Trophoblast cell (in vitro differentiated cells and primary cell): Measurements from ENCODE around the gene SLC28A2. TPM values are rescaled to one million over a fixed set of nuclear protein-coding genes. Genes with fewer than 3 reads are reported as not detected.

Experiments used
- DNase-seq, 2 donors: peaks; one replicate each; pipeline ENCODE4 v3.0.0-alpha.2; 2016
- H2AFZ ChIP-seq: 2 replicates; pipeline ENCODE4 v1.6.1; 2013; ENCODE audit warnings: low read length, moderate library complexity, mild to moderate bottlenecking; ENCODE audit not compliant: insufficient read depth, poor library complexity
- H2AK5ac ChIP-seq: 2 replicates; pipeline ENCODE4 v1.6.1; 2013; ENCODE audit warnings: mild to moderate bottlenecking, low read length
- H2BK120ac ChIP-seq: 2 replicates; pipeline ENCODE4 v1.6.1; 2013; ENCODE audit warnings: low read length, mild to moderate bottlenecking, moderate library complexity; ENCODE audit not compliant: insufficient read depth, poor library complexity
- H2BK12ac ChIP-seq: 2 replicates; pipeline ENCODE4 v1.6.1; 2013; ENCODE audit warnings: mild to moderate bottlenecking, low read length, moderate library complexity
- H2BK5ac ChIP-seq: 2 replicates; pipeline ENCODE4 v1.6.1; 2013; ENCODE audit warnings: low read length, low read depth, moderate library complexity, mild to moderate bottlenecking; ENCODE audit not compliant: poor library complexity
- H3K14ac ChIP-seq: 2 replicates; pipeline ENCODE4 v1.6.1; 2013; ENCODE audit warnings: mild to moderate bottlenecking, low read length
- H3K18ac ChIP-seq: 2 replicates; pipeline ENCODE4 v1.6.1; 2013; ENCODE audit warnings: mild to moderate bottlenecking, low read length
- H3K23ac ChIP-seq: 2 replicates; pipeline ENCODE4 v1.6.1; 2013; ENCODE audit warnings: low read length
- H3K27ac ChIP-seq: 2 replicates; pipeline ENCODE4 v1.5.1; 2013; ENCODE audit warnings: low read depth, mild to moderate bottlenecking, inconsistent platforms, low read length, moderate library complexity
- H3K27me3 ChIP-seq: 2 replicates; pipeline ENCODE4 v1.6.1; 2013; ENCODE audit warnings: inconsistent platforms, mild to moderate bottlenecking, low read length, moderate library complexity; ENCODE audit not compliant: insufficient read depth
- H3K36me3 ChIP-seq, 2 experiments: 1 replicate in 1 of 2; 2 replicates in 1 of 2; pipeline ENCODE4 v1.6.1; 2013; ENCODE audit warnings: low read length in 2 of 2, mild to moderate bottlenecking in 2 of 2, moderate library complexity in 1 of 2; ENCODE audit not compliant: insufficient read depth in 2 of 2, control insufficient read depth in 1 of 2
- H3K4ac ChIP-seq: 2 replicates; pipeline ENCODE4 v1.6.1; 2013; ENCODE audit warnings: low read depth, mild to moderate bottlenecking, low read length, moderate library complexity
- H3K4me1 ChIP-seq, 2 experiments: 1 replicate in 1 of 2; 2 replicates in 1 of 2; pipeline ENCODE4 v1.6.1; 2013; ENCODE audit warnings: low read length in 2 of 2, mild to moderate bottlenecking in 2 of 2, moderate library complexity in 1 of 2; ENCODE audit not compliant: insufficient read depth in 2 of 2, control insufficient read depth in 1 of 2
- H3K4me2 ChIP-seq: 2 replicates; pipeline ENCODE4 v1.6.1; 2013; ENCODE audit warnings: inconsistent platforms, mild to moderate bottlenecking, low read length, moderate library complexity
- H3K4me3 ChIP-seq: 2 replicates; pipeline ENCODE4 v1.5.1; 2013; ENCODE audit warnings: mild to moderate bottlenecking, low read depth, low read length, inconsistent platforms
- H3K79me1 ChIP-seq: one replicate; pipeline ENCODE4 v1.6.1; 2013; ENCODE audit warnings: low read length
- H3K79me2 ChIP-seq: 2 replicates; pipeline ENCODE4 v1.6.1; 2013; ENCODE audit warnings: low read length, mild to moderate bottlenecking; ENCODE audit not compliant: control insufficient read depth, insufficient read depth, poor library complexity
- H3K9ac ChIP-seq: 2 replicates; pipeline ENCODE4 v1.6.1; 2013; ENCODE audit warnings: mild to moderate bottlenecking, low read length
- H3K9me3 ChIP-seq: 2 replicates; pipeline ENCODE4 v1.6.1; 2013; ENCODE audit warnings: low read depth, mild to moderate bottlenecking, control low read depth, inconsistent platforms, low read length; ENCODE audit not compliant: insufficient read depth
- H4K12ac ChIP-seq: 2 replicates; pipeline ENCODE4 v1.6.1; 2013; ENCODE audit warnings: low read depth, mild to moderate bottlenecking, low read length, moderate library complexity
- H4K8ac ChIP-seq: 2 replicates; pipeline ENCODE4 v1.6.1; 2013; ENCODE audit warnings: low read depth, mild to moderate bottlenecking, low read length, moderate library complexity
- H4K91ac ChIP-seq: one replicate; pipeline ENCODE4 v1.6.1; 2013; ENCODE audit warnings: low read depth, mild to moderate bottlenecking, low read length, moderate library complexity
- WGBS: extraction: QIAGEN DNeasy Blood & Tissue Kit; methylation state at CpG from one replicate; pipeline ENCODE4 v1.1.7; 2013; ENCODE audit warnings: missing lambda C conversion rate; ENCODE audit not compliant: insufficient read length, insufficient coverage; ENCODE audit errors: extremely low coverage; 5-methylcytosine and 5-hydroxymethylcytosine counted together
- polyA plus RNA-seq: library from polyadenylated mRNA; stranded (reverse); fragments of 200-250 nt; gene quantifications from 2 replicates; pipeline ENCODE4 v1.2.3, GENCODE V29; 2013

The SLC28A2 gene, protein sequence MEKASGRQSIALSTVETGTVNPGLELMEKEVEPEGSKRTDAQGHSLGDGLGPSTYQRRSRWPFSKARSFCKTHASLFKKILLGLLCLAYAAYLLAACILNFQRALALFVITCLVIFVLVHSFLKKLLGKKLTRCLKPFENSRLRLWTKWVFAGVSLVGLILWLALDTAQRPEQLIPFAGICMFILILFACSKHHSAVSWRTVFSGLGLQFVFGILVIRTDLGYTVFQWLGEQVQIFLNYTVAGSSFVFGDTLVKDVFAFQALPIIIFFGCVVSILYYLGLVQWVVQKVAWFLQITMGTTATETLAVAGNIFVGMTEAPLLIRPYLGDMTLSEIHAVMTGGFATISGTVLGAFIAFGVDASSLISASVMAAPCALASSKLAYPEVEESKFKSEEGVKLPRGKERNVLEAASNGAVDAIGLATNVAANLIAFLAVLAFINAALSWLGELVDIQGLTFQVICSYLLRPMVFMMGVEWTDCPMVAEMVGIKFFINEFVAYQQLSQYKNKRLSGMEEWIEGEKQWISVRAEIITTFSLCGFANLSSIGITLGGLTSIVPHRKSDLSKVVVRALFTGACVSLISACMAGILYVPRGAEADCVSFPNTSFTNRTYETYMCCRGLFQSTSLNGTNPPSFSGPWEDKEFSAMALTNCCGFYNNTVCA
- polyA plus RNA-seq = 0.03 TPM in 2 replicates

DNA sequence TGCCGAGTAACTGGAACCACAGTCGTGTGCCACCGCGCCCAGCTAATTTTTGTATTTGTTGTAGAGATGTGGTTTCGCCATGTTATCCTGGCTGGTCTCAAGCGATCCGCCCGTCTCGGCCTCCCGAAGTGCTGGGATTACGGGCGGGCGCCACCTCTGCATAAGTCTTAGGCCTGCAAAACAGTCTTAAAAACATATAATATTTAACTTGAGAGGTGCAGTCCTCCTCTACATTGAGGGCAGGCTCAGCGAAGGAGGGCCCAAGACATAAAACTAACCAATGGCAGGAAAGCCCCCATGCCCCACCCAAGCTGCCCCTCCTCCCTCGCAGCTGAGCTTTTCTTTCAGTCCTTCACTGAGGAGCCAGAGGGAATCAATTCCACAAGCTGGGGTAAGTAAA, at the start of gene SLC28A2:
SLC28A2 (plus strand) TSS at position 347 of the 400 bp plus-strand sequence. CDS start 982 bp downstream, outside the sequence.
- Histone ChIP-seq H3K36me3 (peaks cover 0 to 2% of the 10 kb centered on the region in 2 experiments), H2AFZ (no peak within 1 kb of the TSS), H3K4me2 (no peak within 1 kb of the TSS), H3K27ac (no peak within 1 kb of the TSS), H3K4me3 (no peak within 1 kb of the TSS), H2AK5ac (no peak within 1 kb of the TSS), H3K27me3 (no peaks in the 10 kb centered on the region), H3K23ac (no peak within 1 kb of the TSS), H4K91ac (no peak within 1 kb of the TSS), H2BK12ac (no peak within 1 kb of the TSS), H4K8ac (no peak within 1 kb of the TSS), H3K4me1 (no peaks in the 10 kb centered on the region), H2BK120ac (no peak within 1 kb of the TSS), H4K12ac (no peak within 1 kb of the TSS), H3K14ac (no peak within 1 kb of the TSS), H3K4ac (no peak within 1 kb of the TSS), H3K18ac (no peak within 1 kb of the TSS), H2BK5ac (no peak within 1 kb of the TSS), H3K79me2 (no peaks in the 10 kb centered on the region), H3K9me3 (no peaks in the 10 kb centered on the region), H3K79me1 (no peaks in the 10 kb centered on the region), H3K9ac (no peak within 1 kb of the TSS)
- DNase-seq = no peak
- no CpG with 5 or more reads among the region's 15 CpGs for WGBS

- Histone ChIP-seq H2BK5ac (no peak overlapping the region), H3K14ac (no peak overlapping the region), H3K27me3 (no peaks in the 10 kb centered on the region), H2AFZ (no peak overlapping the region), H3K27ac (no peak overlapping the region), H2AK5ac (no peak overlapping the region), H3K4me1 (no peaks in the 10 kb centered on the region), H3K4ac (no peak overlapping the region), H3K4me3 (no peak overlapping the region), H3K23ac (no peak overlapping the region), H3K9me3 (no peaks in the 10 kb centered on the region), H4K91ac (no peak overlapping the region), H3K79me2 (peaks cover 1% of the 10 kb centered on the region), H3K79me1 (peaks cover 4% of the 10 kb centered on the region), H3K4me2 (no peak overlapping the region), H2BK120ac (no peak overlapping the region), H3K18ac (no peak overlapping the region), H4K8ac (no peak overlapping the region), H3K36me3 (no peaks in the 10 kb centered on the region), H4K12ac (no peak overlapping the region), H2BK12ac (no peak overlapping the region), H3K9ac (no peak overlapping the region)
- DNase-seq = no peak
- no CpG with 5 or more reads among the region's 4 CpGs for WGBS
Measured at GRCh38 chr15:45203182-45203581, 48.9 kb upstream of the SLC28A2 start.

DNA sequence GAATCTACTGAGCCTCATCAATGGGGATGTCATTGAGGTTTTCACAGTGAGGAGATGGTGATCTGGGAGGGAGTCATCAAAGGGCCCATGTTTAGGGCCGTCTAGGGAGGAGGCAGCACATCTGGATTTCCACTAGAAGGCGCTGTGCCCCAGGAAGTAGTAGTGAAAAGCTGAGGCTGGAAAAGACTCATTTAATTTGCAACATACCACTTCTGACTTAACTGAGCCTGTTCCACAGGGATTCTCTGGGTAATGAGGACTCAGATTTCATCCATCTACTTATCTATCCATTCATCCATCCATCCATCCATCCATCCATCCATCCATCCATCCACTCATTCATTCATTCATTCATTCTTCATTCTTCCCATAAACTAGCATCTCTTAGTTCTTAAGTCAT, 46.8 kb upstream of the SLC28A2 start:
- H3K79me1 ChIP-seq = peaks cover 4% of the 10 kb centered on the region
- H3K14ac ChIP-seq = no peak overlapping the region
- H3K9me3 ChIP-seq = no peaks in the 10 kb centered on the region
- H3K4me3 ChIP-seq = no peak overlapping the region
- no peak overlapping the region for H4K12ac ChIP-seq
- H3K23ac ChIP-seq = no peak overlapping the region
- no peak overlapping the region for H3K18ac ChIP-seq
- no peaks in the 10 kb centered on the region for H3K36me3 ChIP-seq
- no peak overlapping the region for H2AFZ ChIP-seq
- no peak overlapping the region for H2BK120ac ChIP-seq
- no peak overlapping the region for H3K4ac ChIP-seq
- no peak overlapping the region for H2BK5ac ChIP-seq
- no peaks in the 10 kb centered on the region for H3K4me1 ChIP-seq
- DNase-seq = peak; percentile 72 to 78
- no peak overlapping the region for H2AK5ac ChIP-seq
- H2BK12ac ChIP-seq = no peak overlapping the region
- no peak overlapping the region for H3K4me2 ChIP-seq
- H3K27ac ChIP-seq = no peak overlapping the region
- no CpG with 5 or more reads among the region's 2 CpGs for WGBS
- H3K79me2 ChIP-seq = peaks cover 1% of the 10 kb centered on the region
- H4K8ac ChIP-seq = no peak overlapping the region
- H3K9ac ChIP-seq = no peak overlapping the region
- H4K91ac ChIP-seq = no peak overlapping the region
- H3K27me3 ChIP-seq = no peaks in the 10 kb centered on the region

DNA sequence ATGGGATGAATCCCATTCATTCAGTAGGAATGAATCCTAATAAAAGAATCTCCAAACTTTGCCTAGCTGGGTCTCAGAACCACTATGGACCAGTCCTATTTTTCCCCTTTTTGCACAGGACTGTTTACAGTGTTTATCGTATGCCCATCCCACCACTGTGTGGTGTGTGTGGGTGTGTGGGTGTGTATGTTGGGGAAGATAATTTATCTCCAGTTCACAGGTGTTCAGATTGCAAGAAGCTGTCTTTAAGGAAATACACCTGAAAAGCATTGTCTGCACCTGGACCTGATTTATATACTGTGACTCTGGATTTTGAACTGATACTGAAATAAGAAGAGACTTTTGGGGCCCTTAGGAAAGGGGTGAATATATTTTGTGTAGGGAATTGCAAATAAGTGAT, 39.5 kb upstream of the SLC28A2 start:
- no CpG with 5 or more reads among the region's 1 CpG for WGBS
- no peak for DNase-seq
- no peak overlapping the region for H4K8ac ChIP-seq

More for the DNA sequence above, 39.5 kb upstream of the SLC28A2 start:
- Histone ChIP-seq H3K9ac (no peak overlapping the region), H3K27me3 (no peaks in the 10 kb centered on the region), H3K18ac (no peak overlapping the region), H3K79me2 (no peaks in the 10 kb centered on the region), H3K4me3 (no peak overlapping the region), H3K4ac (no peak overlapping the region), H2BK12ac (no peak overlapping the region), H2BK120ac (no peak overlapping the region), H2AFZ (no peak overlapping the region), H3K23ac (no peak overlapping the region), H3K36me3 (no peaks in the 10 kb centered on the region), H4K91ac (no peak overlapping the region), H3K9me3 (no peaks in the 10 kb centered on the region), H2BK5ac (no peak overlapping the region), H4K12ac (no peak overlapping the region), H2AK5ac (no peak overlapping the region), H3K27ac (no peak overlapping the region), H3K4me2 (no peak overlapping the region), H3K4me1 (no peaks in the 10 kb centered on the region), H3K79me1 (no peaks in the 10 kb centered on the region), H3K14ac (no peak overlapping the region)
